Kidney tubule cell (primary cell): Measurements from ENCODE around the gene FGF18.

Source experiments
- DNase-seq: peaks from one replicate; pipeline ENCODE4 v3.0.0-alpha.2; 2018; ENCODE audit warnings: low spot score

The FGF18 gene

GRCh38 chr5:171470420-171470819, 51.0 kb downstream of the FGF18 start:
- no peak for DNase-seq

GRCh38 chr5:171474230-171474813, 54.9 kb downstream of the FGF18 start:
- no peak for DNase-seq

- peak; percentile 9 for DNase-seq
Observed at GRCh38 chr5:171475596-171475995, 56.1 kb downstream of the FGF18 start.

GRCh38 chr5:171476701-171477100, 57.3 kb downstream of the FGF18 start:
- no peak for DNase-seq

GRCh38 chr5:171477101-171477500, 57.7 kb downstream of the FGF18 start:
- no peak for DNase-seq

- no peak for DNase-seq
Observed at GRCh38 chr5:171477666-171478065, 58.2 kb downstream of the FGF18 start.

GRCh38 chr5:171478946-171479775, 59.7 kb downstream of the FGF18 start:
- no peak for DNase-seq

GRCh38 chr5:171479776-171480125, 60.3 kb downstream of the FGF18 start:
- DNase-seq, result no peak

- DNase-seq, result no peak
Observed at GRCh38 chr5:171480239-171480638, 60.8 kb downstream of the FGF18 start.

GRCh38 chr5:171481571-171482433, 62.4 kb downstream of the FGF18 start:
- peak; percentile 42 for DNase-seq

- DNase-seq, result no peak
Observed at GRCh38 chr5:171482434-171482730, 62.9 kb downstream of the FGF18 start.

- no peak for DNase-seq
Observed at GRCh38 chr5:171483551-171484135, 64.2 kb downstream of the FGF18 start.

- DNase-seq, result peak; percentile 21
Observed at GRCh38 chr5:171484460-171484899, 65.0 kb downstream of the FGF18 start.

- no peak for DNase-seq
Observed at GRCh38 chr5:171485668-171486067, 66.2 kb downstream of the FGF18 start.

- DNase-seq, result no peak
Observed at GRCh38 chr5:171486613-171487012, 67.2 kb downstream of the FGF18 start.

GRCh38 chr5:171488876-171489275, 69.4 kb downstream of the FGF18 start:
- no peak for DNase-seq

GRCh38 chr5:171492781-171493180, 73.3 kb downstream of the FGF18 start:
- DNase-seq, result no peak

GRCh38 chr5:171493646-171494393, 74.4 kb downstream of the FGF18 start:
- DNase-seq, result no peak

- DNase-seq, result peak; percentile 51
Observed at GRCh38 chr5:171494452-171495121, 75.1 kb downstream of the FGF18 start.

GRCh38 chr5:171495122-171495700, 75.8 kb downstream of the FGF18 start:
- peak; percentile 65 for DNase-seq

- DNase-seq, result no peak
Observed at GRCh38 chr5:171496456-171496855, 77.0 kb downstream of the FGF18 start.
